OCI-LY1 (cell line): ENCODE measurements around the gene TTC33.

Experiments
- H2AFZ ChIP-seq: fragments of 200-600 bp; sonication (generic), shearing (Covaris generic); 2 replicates; pipeline ENCODE4 v1.6.0; 2014; ENCODE audit warnings: antibody characterized with exemption, mild to moderate bottlenecking, low read length
- H3F3A ChIP-seq: fragments of 200-600 bp; sonication (generic), shearing (Covaris generic); 2 replicates; pipeline ENCODE4 v1.6.0; 2014; ENCODE audit warnings: mild to moderate bottlenecking, antibody characterized with exemption, low read length, moderate library complexity; ENCODE audit not compliant: insufficient read depth
- H3K27ac ChIP-seq: fragments of 200-600 bp; sonication (generic); 2 replicates; pipeline ENCODE4 v1.5.1; 2014; ENCODE audit warnings: low read length, mixed run types, mild to moderate bottlenecking, low read depth; ENCODE audit not compliant: poor library complexity, severe bottlenecking
- H3K27me3 ChIP-seq: fragments of 200-600 bp; sonication (generic); 2 replicates; pipeline ENCODE4 v1.6.0; 2014; ENCODE audit warnings: antibody characterized with exemption, mild to moderate bottlenecking, low read length, moderate library complexity; ENCODE audit not compliant: insufficient read depth
- H3K36me3 ChIP-seq: fragments of 200-600 bp; sonication (generic); 2 replicates; pipeline ENCODE4 v1.6.1; 2014; ENCODE audit warnings: mild to moderate bottlenecking, antibody characterized with exemption, low read length, moderate library complexity, mixed read lengths; ENCODE audit not compliant: insufficient read depth
- H3K4me1 ChIP-seq: fragments of 200-600 bp; sonication (generic); 2 replicates; pipeline ENCODE4 v1.5.1; 2014; ENCODE audit warnings: mild to moderate bottlenecking, low read length, moderate library complexity; ENCODE audit not compliant: insufficient read depth, severe bottlenecking
- H3K4me2 ChIP-seq: fragments of 200-600 bp; sonication (generic), shearing (Covaris generic); 2 replicates; pipeline ENCODE4 v1.6.1; 2014; ENCODE audit warnings: low read length
- H3K4me3 ChIP-seq: fragments of 200-600 bp; sonication (generic); 2 replicates; pipeline ENCODE4 v1.5.1; 2014; ENCODE audit warnings: low read length, low read depth, mild to moderate bottlenecking, mixed read lengths; ENCODE audit not compliant: poor library complexity, severe bottlenecking
- H3K79me2 ChIP-seq: fragments of 200-600 bp; shearing (Covaris generic); 2 replicates; pipeline ENCODE4 v1.6.1; 2016; ENCODE audit warnings: mixed run types, low read length, mixed read lengths; ENCODE audit not compliant: insufficient read depth
- H3K9ac ChIP-seq: fragments of 200-600 bp; sonication (generic), shearing (Covaris generic); 2 replicates; pipeline ENCODE4 v1.6.1; 2014; ENCODE audit warnings: mild to moderate bottlenecking, low read length, mixed read lengths
- H3K9me2 ChIP-seq: fragments of 200-600 bp; sonication (generic), shearing (Covaris generic); 2 replicates; pipeline ENCODE4 v1.6.1; 2014; ENCODE audit warnings: low read depth, mild to moderate bottlenecking, low read length, mixed read lengths
- H3K9me3 ChIP-seq: fragments of 200-600 bp; shearing (Covaris generic); 2 replicates; pipeline ENCODE4 v1.6.1; 2014; ENCODE audit warnings: low read length, mixed read lengths
- H4K20me1 ChIP-seq: fragments of 200-600 bp; sonication (generic), shearing (Covaris generic); 2 replicates; pipeline ENCODE4 v1.6.0; 2016; ENCODE audit warnings: mild to moderate bottlenecking, low read length; ENCODE audit not compliant: insufficient read depth
- EZH2 ChIP-seq: fragments of 200-600 bp; sonication (generic), shearing (Covaris generic); IDR thresholded peaks from 2 replicates; pipeline ENCODE4 v1.8.0; 2017; ENCODE audit warnings: borderline replicate concordance, mixed run types, mild to moderate bottlenecking, antibody characterized with exemption, low read length, moderate library complexity, mixed read lengths
- TF ChIP-seq, protein P1 (sequence below): fragments of 200-600 bp; sonication (generic), shearing (Covaris generic); IDR thresholded peaks from 2 replicates; pipeline ENCODE4 v1.5.1; 2017; ENCODE audit warnings: mild to moderate bottlenecking, antibody characterized with exemption, low read length, moderate library complexity, mixed read lengths

TTC33 gene

DNA sequence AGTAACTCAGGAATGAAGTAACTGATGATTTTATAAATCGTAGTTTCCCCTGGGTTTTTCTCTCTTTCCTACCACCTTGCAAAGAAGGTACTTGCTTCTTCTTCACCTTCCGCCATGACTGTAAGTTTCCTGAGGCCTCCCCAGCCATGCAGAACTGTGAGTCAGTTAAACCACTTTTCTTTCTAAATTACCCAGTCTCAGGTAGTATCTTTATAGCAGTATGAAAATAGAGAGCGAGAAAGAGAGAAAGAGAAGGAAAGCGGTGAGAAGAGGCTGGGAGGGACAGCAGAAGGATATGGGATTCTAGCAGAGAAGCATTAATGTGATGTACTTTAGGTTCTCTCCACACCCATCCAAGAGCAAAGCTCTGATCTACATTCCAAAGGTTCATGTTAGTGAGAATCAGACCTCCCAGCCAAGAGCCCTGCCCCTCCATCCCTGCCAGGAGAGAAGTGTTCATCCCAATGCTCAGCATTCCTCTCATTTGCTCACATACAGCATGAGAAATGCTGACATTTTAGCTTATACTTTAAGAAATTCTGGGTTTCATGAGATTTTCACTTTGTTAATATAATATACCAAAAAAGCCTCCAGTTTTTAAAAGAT is 261.0 kb downstream of the TTC33 start:
- no peak overlapping the region for H3K4me3 ChIP-seq
- no peak overlapping the region for H3K9ac ChIP-seq
- no peaks in the 10 kb centered on the region for H3F3A ChIP-seq
- no peak overlapping the region for H2AFZ ChIP-seq
- H4K20me1 ChIP-seq, result no peaks in the 10 kb centered on the region
- H3K27me3 ChIP-seq, result no peaks in the 10 kb centered on the region
- peaks cover 31% of the 10 kb centered on the region for H3K4me1 ChIP-seq
- no peak overlapping the region for H3K27ac ChIP-seq
- H3K9me3 ChIP-seq, result no peaks in the 10 kb centered on the region; the same call in 1 of the 2 replicates
- no peaks in the 10 kb centered on the region for H3K9me2 ChIP-seq
- H3K79me2 ChIP-seq, result no peaks in the 10 kb centered on the region
- TF ChIP-seq, protein P1, sequence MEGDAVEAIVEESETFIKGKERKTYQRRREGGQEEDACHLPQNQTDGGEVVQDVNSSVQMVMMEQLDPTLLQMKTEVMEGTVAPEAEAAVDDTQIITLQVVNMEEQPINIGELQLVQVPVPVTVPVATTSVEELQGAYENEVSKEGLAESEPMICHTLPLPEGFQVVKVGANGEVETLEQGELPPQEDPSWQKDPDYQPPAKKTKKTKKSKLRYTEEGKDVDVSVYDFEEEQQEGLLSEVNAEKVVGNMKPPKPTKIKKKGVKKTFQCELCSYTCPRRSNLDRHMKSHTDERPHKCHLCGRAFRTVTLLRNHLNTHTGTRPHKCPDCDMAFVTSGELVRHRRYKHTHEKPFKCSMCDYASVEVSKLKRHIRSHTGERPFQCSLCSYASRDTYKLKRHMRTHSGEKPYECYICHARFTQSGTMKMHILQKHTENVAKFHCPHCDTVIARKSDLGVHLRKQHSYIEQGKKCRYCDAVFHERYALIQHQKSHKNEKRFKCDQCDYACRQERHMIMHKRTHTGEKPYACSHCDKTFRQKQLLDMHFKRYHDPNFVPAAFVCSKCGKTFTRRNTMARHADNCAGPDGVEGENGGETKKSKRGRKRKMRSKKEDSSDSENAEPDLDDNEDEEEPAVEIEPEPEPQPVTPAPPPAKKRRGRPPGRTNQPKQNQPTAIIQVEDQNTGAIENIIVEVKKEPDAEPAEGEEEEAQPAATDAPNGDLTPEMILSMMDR, result no peak
- TF ChIP-seq EZH2, result no peak
- no peak overlapping the region for H3K4me2 ChIP-seq
- H3K36me3 ChIP-seq, result no peaks in the 10 kb centered on the region

DNA sequence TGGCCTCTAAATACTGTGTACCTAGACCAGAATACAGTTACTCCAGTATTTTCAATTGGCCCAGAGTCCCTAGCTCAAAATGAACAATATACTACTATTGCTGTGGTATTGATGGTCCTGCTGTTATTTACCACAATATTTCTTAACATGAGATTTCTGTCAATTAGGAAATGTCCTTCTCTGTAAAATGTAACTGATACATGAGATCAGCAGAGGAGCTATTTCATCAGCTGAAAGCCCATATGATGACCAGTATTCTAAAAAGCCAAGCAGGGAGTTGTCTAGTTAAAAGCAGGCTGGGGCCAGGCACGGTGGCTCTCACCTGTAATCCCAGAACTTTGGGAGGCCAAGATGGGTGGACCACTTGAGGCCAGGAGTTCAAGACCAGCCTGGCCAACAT is 263.7 kb downstream of the TTC33 start:
- H3K4me1 ChIP-seq, result peaks cover 46% of the 10 kb centered on the region

DNA sequence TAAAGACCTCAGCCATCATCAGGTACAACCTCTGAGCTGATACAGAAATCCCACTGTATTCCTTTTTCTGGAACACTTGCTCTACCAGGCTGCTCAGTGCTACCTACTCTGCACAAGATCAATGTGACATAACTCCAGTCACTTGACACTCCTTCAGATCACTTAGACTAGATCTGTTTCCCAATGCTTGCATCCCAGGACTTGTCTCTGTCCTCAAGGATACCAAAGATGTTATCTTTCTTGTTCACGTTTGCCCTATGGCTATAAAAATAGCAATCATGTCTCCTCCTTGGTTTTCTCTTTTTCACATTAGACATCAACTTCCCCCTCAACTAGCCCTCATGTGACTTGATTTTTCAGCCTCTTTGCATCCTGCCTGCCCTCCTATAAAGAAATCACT is 264.1 kb downstream of the TTC33 start:
- no peak overlapping the region for H3K4me3 ChIP-seq
- no peaks in the 10 kb centered on the region for H3K9me2 ChIP-seq
- no peaks in the 10 kb centered on the region; the same call in 1 of the 2 replicates for H3K9me3 ChIP-seq
- H4K20me1 ChIP-seq, result no peaks in the 10 kb centered on the region
- TF ChIP-seq EZH2, result no peak
- TF ChIP-seq, protein P1, result no peak
- H3K4me1 ChIP-seq, result peaks cover 51% of the 10 kb centered on the region
- H3K36me3 ChIP-seq, result no peaks in the 10 kb centered on the region
- no peak overlapping the region for H2AFZ ChIP-seq
- H3K27ac ChIP-seq, result peak overlapping the region; percentile 6
- H3K4me2 ChIP-seq, result no peak overlapping the region
- H3F3A ChIP-seq, result no peaks in the 10 kb centered on the region
- H3K27me3 ChIP-seq, result no peaks in the 10 kb centered on the region
- no peak overlapping the region for H3K9ac ChIP-seq
- H3K79me2 ChIP-seq, result no peaks in the 10 kb centered on the region

More for the DNA sequence above, 263.7 kb downstream of the TTC33 start:
- H4K20me1 ChIP-seq, result no peaks in the 10 kb centered on the region
- no peak overlapping the region for H3K27ac ChIP-seq
- TF ChIP-seq, protein P1, result no peak
- no peak for TF ChIP-seq EZH2
- no peaks in the 10 kb centered on the region for H3K79me2 ChIP-seq
- no peaks in the 10 kb centered on the region for H3K27me3 ChIP-seq
- no peak overlapping the region for H3K9ac ChIP-seq
- H3K9me2 ChIP-seq, result no peaks in the 10 kb centered on the region
- no peak overlapping the region for H3K4me3 ChIP-seq
- H3K4me2 ChIP-seq, result no peak overlapping the region
- no peak overlapping the region for H2AFZ ChIP-seq
- no peaks in the 10 kb centered on the region; the same call in 1 of the 2 replicates for H3K9me3 ChIP-seq
- no peaks in the 10 kb centered on the region for H3K36me3 ChIP-seq
- H3F3A ChIP-seq, result no peaks in the 10 kb centered on the region
